Activated T-cell treated with anti-CD3 and anti-CD28 coated beads, Interleukin-2, amount 50 U/mL, for 24 hours (primary cell): ENCODE data around the gene PAQR7.
A peak's percentile ranks its signal among the peaks of the same experiment; 100 is the strongest.

Experiments
- DNase-seq: peaks from one replicate; pipeline ENCODE4 v3.0.0-alpha.2; 2020
- H3K27ac Mint-ChIP-seq: 2 replicates; pipeline ENCODE4 v1.8.0; 2020; ENCODE audit warnings: mild to moderate bottlenecking, mixed read lengths
- H3K27me3 Mint-ChIP-seq: 2 replicates; pipeline ENCODE4 v1.8.0; 2020; ENCODE audit warnings: mixed read lengths
- H3K36me3 Mint-ChIP-seq: 2 replicates; pipeline ENCODE4 v1.8.0; 2020; ENCODE audit warnings: low read depth, mixed read lengths
- H3K4me1 Mint-ChIP-seq: 2 replicates; pipeline ENCODE4 v1.8.0; 2020; ENCODE audit warnings: low read depth, mixed read lengths
- H3K4me3 Mint-ChIP-seq: 2 replicates; pipeline ENCODE4 v1.8.0; 2020; ENCODE audit warnings: mild to moderate bottlenecking, moderate library complexity, mixed read lengths
- H3K9me3 Mint-ChIP-seq: 2 replicates; pipeline ENCODE4 v1.8.0; 2020; ENCODE audit warnings: mixed read lengths

PAQR7 gene

GRCh38 chr1:25832336-25833037, 43.0 kb downstream of the PAQR7 start:
- DNase-seq = no peak
- Mint-ChIP-seq H3K9me3 (no peaks in the 10 kb centered on the region), H3K27me3 (no peaks in the 10 kb centered on the region), H3K27ac (no peak overlapping the region), H3K4me1 (peaks cover 8% of the 10 kb centered on the region), H3K36me3 (peaks cover 96% of the 10 kb centered on the region), H3K4me3 (no peak overlapping the region)

DNA sequence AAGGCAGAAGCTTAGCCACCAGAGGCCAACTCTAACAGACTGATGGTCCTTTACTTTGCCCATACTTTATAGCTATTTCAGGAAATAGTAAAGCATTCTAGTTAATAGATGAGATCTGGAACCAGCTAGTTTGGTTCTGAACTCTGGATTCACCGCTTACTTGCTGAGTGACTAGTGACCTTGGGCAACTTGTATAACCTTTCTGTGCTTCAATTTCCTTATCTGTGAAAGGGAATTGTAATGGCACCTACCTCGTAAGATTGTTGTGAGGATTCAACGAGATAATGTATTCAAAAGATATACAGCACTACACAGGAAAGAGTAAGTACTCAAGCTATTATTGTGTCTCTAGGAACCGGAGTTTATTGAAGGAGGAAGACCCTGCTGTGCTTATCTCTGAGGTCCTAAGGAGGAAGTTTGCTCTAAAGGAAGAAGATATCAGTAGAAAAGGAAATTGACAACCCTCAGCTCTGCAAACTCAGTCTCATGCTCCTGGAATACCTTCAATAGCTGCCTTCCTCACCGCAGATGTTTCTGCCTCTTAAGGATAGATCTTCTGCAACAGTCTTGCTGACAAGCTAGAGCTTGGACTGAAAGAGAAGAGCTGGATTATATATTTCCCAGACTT, 43.8 kb downstream of the PAQR7 start:
- H3K4me1 Mint-ChIP-seq = peaks cover 8% of the 10 kb centered on the region
- H3K27ac Mint-ChIP-seq = peak overlapping the region; percentile 66
- DNase-seq = no peak
- no peak overlapping the region for H3K4me3 Mint-ChIP-seq
- H3K27me3 Mint-ChIP-seq = no peaks in the 10 kb centered on the region
- H3K9me3 Mint-ChIP-seq = no peaks in the 10 kb centered on the region
- H3K36me3 Mint-ChIP-seq = peaks cover 96% of the 10 kb centered on the region

- Mint-ChIP-seq H3K9me3 (no peaks in the 10 kb centered on the region), H3K27ac (no peak overlapping the region), H3K27me3 (no peaks in the 10 kb centered on the region), H3K4me1 (peaks cover 8% of the 10 kb centered on the region), H3K36me3 (peaks cover 80% of the 10 kb centered on the region), H3K4me3 (no peak overlapping the region)
- DNase-seq = no peak
Measured at GRCh38 chr1:25829046-25829445, 46.5 kb downstream of the PAQR7 start.

GRCh38 chr1:25828491-25828890, 47.0 kb downstream of the PAQR7 start:
- no peak overlapping the region for H3K4me3 Mint-ChIP-seq
- H3K27ac Mint-ChIP-seq = no peak overlapping the region
- DNase-seq = no peak
- peaks cover 8% of the 10 kb centered on the region for H3K4me1 Mint-ChIP-seq
- no peaks in the 10 kb centered on the region for H3K27me3 Mint-ChIP-seq
- H3K36me3 Mint-ChIP-seq = peaks cover 77% of the 10 kb centered on the region
- no peaks in the 10 kb centered on the region for H3K9me3 Mint-ChIP-seq

- Mint-ChIP-seq H3K4me1 (peaks cover 9% of the 10 kb centered on the region), H3K9me3 (no peaks in the 10 kb centered on the region), H3K36me3 (peaks cover 58% of the 10 kb centered on the region), H3K4me3 (no peak overlapping the region), H3K27ac (no peak overlapping the region), H3K27me3 (no peaks in the 10 kb centered on the region)
- no peak for DNase-seq
Measured at GRCh38 chr1:25826571-25826970, 48.9 kb downstream of the PAQR7 start.

DNA sequence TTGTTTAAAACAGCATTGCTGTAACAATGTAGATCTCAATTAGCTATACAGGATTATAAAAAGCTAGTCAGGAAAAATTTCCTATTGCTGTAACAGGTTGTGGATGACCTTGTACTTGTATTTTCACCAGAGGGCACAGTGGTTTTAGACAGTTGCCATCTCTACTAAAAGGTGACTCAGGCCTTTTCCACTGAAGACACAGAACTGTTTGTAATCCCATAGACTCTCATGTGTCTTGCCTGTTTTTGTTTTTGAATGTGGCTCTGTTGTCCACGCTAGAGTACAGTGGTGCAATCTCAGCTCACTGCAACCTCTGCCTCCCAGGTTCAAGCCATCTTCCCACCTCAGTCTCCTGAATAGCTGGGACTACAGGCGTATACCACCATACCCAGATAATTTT, 49.9 kb downstream of the PAQR7 start:
- no peaks in the 10 kb centered on the region for H3K27me3 Mint-ChIP-seq
- peaks cover 52% of the 10 kb centered on the region for H3K36me3 Mint-ChIP-seq
- DNase-seq = no peak
- H3K9me3 Mint-ChIP-seq = no peaks in the 10 kb centered on the region
- no peak overlapping the region for H3K4me3 Mint-ChIP-seq
- no peak overlapping the region for H3K27ac Mint-ChIP-seq
- peaks cover 16% of the 10 kb centered on the region for H3K4me1 Mint-ChIP-seq

- H3K27me3 Mint-ChIP-seq = no peaks in the 10 kb centered on the region
- H3K4me3 Mint-ChIP-seq = peak overlapping the region; percentile 84
- peaks cover 33% of the 10 kb centered on the region for H3K4me1 Mint-ChIP-seq
- no peak for DNase-seq
- H3K27ac Mint-ChIP-seq = peak overlapping the region; percentile 86
- peaks cover 16% of the 10 kb centered on the region for H3K36me3 Mint-ChIP-seq
- H3K9me3 Mint-ChIP-seq = no peaks in the 10 kb centered on the region
Measured at GRCh38 chr1:25821630-25822091, 53.8 kb downstream of the PAQR7 start.

DNA sequence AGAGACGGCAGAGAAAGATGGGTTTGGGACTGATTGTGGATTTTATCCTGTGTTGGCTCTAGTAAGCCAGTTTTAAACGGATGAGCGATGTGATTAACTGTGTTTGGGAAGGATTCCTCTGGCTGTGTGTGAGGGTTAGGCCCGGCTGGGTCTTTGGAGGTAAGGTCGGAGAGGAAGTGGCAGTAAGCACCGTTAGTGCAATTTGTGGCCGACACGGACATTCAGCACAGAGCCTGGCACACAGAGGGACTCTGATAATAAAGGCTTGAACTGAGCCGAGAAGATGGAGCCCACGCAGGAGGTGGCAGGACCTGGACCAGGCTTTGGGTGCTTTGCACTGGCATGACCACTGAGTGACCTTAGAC, 54.4 kb downstream of the PAQR7 start:
- no peak for DNase-seq
- Mint-ChIP-seq H3K36me3 (peaks cover 14% of the 10 kb centered on the region), H3K27me3 (no peaks in the 10 kb centered on the region), H3K27ac (peak overlapping the region; percentile 86), H3K4me1 (peaks cover 33% of the 10 kb centered on the region), H3K4me3 (peak overlapping the region; percentile 84), H3K9me3 (no peaks in the 10 kb centered on the region)

- Mint-ChIP-seq H3K4me1 (peaks cover 33% of the 10 kb centered on the region), H3K27me3 (no peaks in the 10 kb centered on the region), H3K9me3 (no peaks in the 10 kb centered on the region), H3K36me3 (peaks cover 14% of the 10 kb centered on the region), H3K27ac (peak overlapping the region; percentile 93), H3K4me3 (peak overlapping the region; percentile 84)
- peak; percentile 79 for DNase-seq
Measured at GRCh38 chr1:25820247-25821111, 55.0 kb downstream of the PAQR7 start.

GRCh38 chr1:25819491-25820246, 55.8 kb downstream of the PAQR7 start, which contains the start of gene MTFR1L:
TSS of gene MTFR1L (plus strand) at chr1:25819954. CDS start at chr1:25823105, 3,151 bp downstream.
- Mint-ChIP-seq H3K4me3 (peak within 1 kb of the TSS; percentile 84), H3K4me1 (peaks cover 33% of the 10 kb centered on the region), H3K36me3 (peaks cover 20% of the 10 kb centered on the region), H3K27ac (peak within 1 kb of the TSS; percentile 93), H3K9me3 (no peaks in the 10 kb centered on the region), H3K27me3 (no peaks in the 10 kb centered on the region)
- DNase-seq = peak; percentile 95

DNA sequence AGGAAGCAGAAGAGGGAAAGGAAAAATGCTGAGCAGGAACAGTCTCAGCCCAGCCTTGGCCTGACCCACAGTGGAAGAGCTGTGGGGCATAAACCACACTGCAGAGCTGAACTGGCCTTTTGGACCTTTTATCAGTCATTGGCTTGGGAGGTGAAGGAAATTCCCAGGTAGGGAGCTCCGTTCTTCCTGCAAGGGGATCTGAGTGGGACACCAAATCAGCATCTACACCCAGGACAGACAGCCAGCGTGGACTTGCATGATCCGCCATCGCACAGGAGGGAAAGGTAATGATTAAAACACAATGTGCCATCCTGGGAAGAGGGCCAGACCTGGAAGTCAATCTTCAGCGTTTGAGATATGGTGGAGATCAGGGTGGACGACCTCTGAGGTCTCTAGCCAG, 56.9 kb downstream of the PAQR7 start:
- Mint-ChIP-seq H3K36me3 (peaks cover 24% of the 10 kb centered on the region), H3K27me3 (no peaks in the 10 kb centered on the region), H3K4me3 (peak overlapping the region; percentile 84), H3K27ac (peak overlapping the region; percentile 93), H3K4me1 (peaks cover 33% of the 10 kb centered on the region), H3K9me3 (no peaks in the 10 kb centered on the region)
- no peak for DNase-seq

GRCh38 chr1:25817840-25818501, 57.5 kb downstream of the PAQR7 start:
- Mint-ChIP-seq H3K27ac (peak overlapping the region; percentile 93), H3K36me3 (peaks cover 27% of the 10 kb centered on the region), H3K9me3 (no peaks in the 10 kb centered on the region), H3K4me1 (peaks cover 33% of the 10 kb centered on the region), H3K27me3 (no peaks in the 10 kb centered on the region), H3K4me3 (peak overlapping the region; percentile 84)
- no peak for DNase-seq

- Mint-ChIP-seq H3K4me3 (no peak overlapping the region), H3K36me3 (peaks cover 30% of the 10 kb centered on the region), H3K9me3 (no peaks in the 10 kb centered on the region), H3K27me3 (no peaks in the 10 kb centered on the region), H3K4me1 (peaks cover 23% of the 10 kb centered on the region), H3K27ac (no peak overlapping the region)
- no peak for DNase-seq
Measured at GRCh38 chr1:25816112-25816718, 59.3 kb downstream of the PAQR7 start.
